DOHH2 (cell line): Measurements from ENCODE around the gene SLIT1.

Experiments
- H3F3A ChIP-seq: fragments of 200-600 bp; sonication (generic), shearing (Covaris generic); 2 replicates; pipeline ENCODE4 v1.6.0; 2016; ENCODE audit warnings: antibody characterized with exemption, mild to moderate bottlenecking; ENCODE audit not compliant: control insufficient read depth, insufficient read depth
- H3K27ac ChIP-seq: fragments of 200-600 bp; sonication (generic); 2 replicates; pipeline ENCODE4 v1.5.1; 2014; ENCODE audit warnings: low read depth, mild to moderate bottlenecking, low read length, moderate library complexity
- H3K27me3 ChIP-seq: fragments of 200-600 bp; sonication (generic); 2 replicates; pipeline ENCODE4 v1.6.1; 2014; ENCODE audit warnings: mild to moderate bottlenecking, low read length, mixed read lengths; ENCODE audit not compliant: control insufficient read depth
- H3K36me3 ChIP-seq: fragments of 200-600 bp; sonication (generic); 2 replicates; pipeline ENCODE4 v1.6.1; 2014; ENCODE audit warnings: mild to moderate bottlenecking, low read length, moderate library complexity, mixed read lengths; ENCODE audit not compliant: control insufficient read depth
- H3K4me1 ChIP-seq: fragments of 200-600 bp; sonication (generic); 2 replicates; pipeline ENCODE4 v1.6.1; 2014; ENCODE audit warnings: mild to moderate bottlenecking, low read length, mixed read lengths; ENCODE audit not compliant: control insufficient read depth
- H3K4me2 ChIP-seq: fragments of 200-600 bp; sonication (generic); 2 replicates; pipeline ENCODE4 v1.6.0; 2014; ENCODE audit warnings: mild to moderate bottlenecking, low read length, moderate library complexity
- H3K4me3 ChIP-seq: fragments of 200-600 bp; sonication (generic); 2 replicates; pipeline ENCODE4 v1.5.1; 2014; ENCODE audit warnings: mild to moderate bottlenecking, low read length, mixed read lengths
- H3K79me2 ChIP-seq: fragments of 200-600 bp; sonication (generic); 2 replicates; pipeline ENCODE4 v1.6.1; 2014; ENCODE audit warnings: mild to moderate bottlenecking, low read length, mixed read lengths; ENCODE audit not compliant: control insufficient read depth
- H3K9me2 ChIP-seq: fragments of 200-600 bp; sonication (generic); replicated peaks from 2 replicates; pipeline ENCODE4 v1.6.1; 2014; ENCODE audit warnings: mild to moderate bottlenecking, low read length, mixed read lengths; ENCODE audit not compliant: control insufficient read depth
- H3K9me3 ChIP-seq: fragments of 200-600 bp; sonication (generic); 2 replicates; pipeline ENCODE4 v1.6.1; 2014; ENCODE audit warnings: antibody characterized with exemption, low read length, mixed read lengths; ENCODE audit not compliant: control insufficient read depth, insufficient read depth
- H4K20me1 ChIP-seq: fragments of 200-600 bp; sonication (generic); 2 replicates; pipeline ENCODE4 v1.6.0; 2014; ENCODE audit warnings: low read depth, mild to moderate bottlenecking, antibody characterized with exemption, low read length, moderate library complexity; ENCODE audit not compliant: control insufficient read depth, insufficient read depth
- EZH2phosphoT487 ChIP-seq: fragments of 200-600 bp; sonication (generic); IDR thresholded peaks from 2 replicates; pipeline ENCODE4 v1.6.1; 2017; ENCODE audit warnings: borderline replicate concordance, mild to moderate bottlenecking, antibody characterized with exemption, low read length, moderate library complexity, mixed read lengths
- TF ChIP-seq, protein P1 (sequence below): fragments of 200-600 bp; sonication (generic); IDR thresholded peaks from one replicate; pipeline ENCODE4 v1.5.1; 2014; ENCODE audit warnings: antibody characterized with exemption, mild to moderate bottlenecking, low read depth, low read length; ENCODE audit not compliant: poor library complexity, severe bottlenecking

Gene SLIT1

GRCh38 chr10:97116462-97117162 lies 69.1 kb downstream of the SLIT1 start:
- H3K79me2 ChIP-seq = no peaks in the 10 kb centered on the region
- H3K4me3 ChIP-seq = no peak overlapping the region
- no peaks in the 10 kb centered on the region for H3K4me1 ChIP-seq
- no peak overlapping the region for H3K27ac ChIP-seq
- no peak overlapping the region for H3K4me2 ChIP-seq
- H3K9me3 ChIP-seq = no peaks in the 10 kb centered on the region
- no peaks in the 10 kb centered on the region for H3F3A ChIP-seq
- no peak for TF ChIP-seq EZH2phosphoT487
- TF ChIP-seq, protein P1, sequence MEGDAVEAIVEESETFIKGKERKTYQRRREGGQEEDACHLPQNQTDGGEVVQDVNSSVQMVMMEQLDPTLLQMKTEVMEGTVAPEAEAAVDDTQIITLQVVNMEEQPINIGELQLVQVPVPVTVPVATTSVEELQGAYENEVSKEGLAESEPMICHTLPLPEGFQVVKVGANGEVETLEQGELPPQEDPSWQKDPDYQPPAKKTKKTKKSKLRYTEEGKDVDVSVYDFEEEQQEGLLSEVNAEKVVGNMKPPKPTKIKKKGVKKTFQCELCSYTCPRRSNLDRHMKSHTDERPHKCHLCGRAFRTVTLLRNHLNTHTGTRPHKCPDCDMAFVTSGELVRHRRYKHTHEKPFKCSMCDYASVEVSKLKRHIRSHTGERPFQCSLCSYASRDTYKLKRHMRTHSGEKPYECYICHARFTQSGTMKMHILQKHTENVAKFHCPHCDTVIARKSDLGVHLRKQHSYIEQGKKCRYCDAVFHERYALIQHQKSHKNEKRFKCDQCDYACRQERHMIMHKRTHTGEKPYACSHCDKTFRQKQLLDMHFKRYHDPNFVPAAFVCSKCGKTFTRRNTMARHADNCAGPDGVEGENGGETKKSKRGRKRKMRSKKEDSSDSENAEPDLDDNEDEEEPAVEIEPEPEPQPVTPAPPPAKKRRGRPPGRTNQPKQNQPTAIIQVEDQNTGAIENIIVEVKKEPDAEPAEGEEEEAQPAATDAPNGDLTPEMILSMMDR = no peak
- no peaks in the 10 kb centered on the region for H3K36me3 ChIP-seq
- H3K27me3 ChIP-seq = peaks cover 26% of the 10 kb centered on the region
- H4K20me1 ChIP-seq = no peaks in the 10 kb centered on the region
- H3K9me2 ChIP-seq = no peaks in the 10 kb centered on the region

GRCh38 chr10:97115846-97116245 lies 69.9 kb downstream of the SLIT1 start:
- Histone ChIP-seq H3K4me3 (no peak overlapping the region), H3K79me2 (no peaks in the 10 kb centered on the region), H3K4me1 (no peaks in the 10 kb centered on the region), H4K20me1 (no peaks in the 10 kb centered on the region), H3K27me3 (peaks cover 26% of the 10 kb centered on the region), H3K4me2 (no peak overlapping the region), H3K9me2 (no peaks in the 10 kb centered on the region), H3K9me3 (no peaks in the 10 kb centered on the region), H3K27ac (no peak overlapping the region), H3F3A (no peaks in the 10 kb centered on the region), H3K36me3 (no peaks in the 10 kb centered on the region)
- TF ChIP-seq, protein P1 = no peak
- TF ChIP-seq EZH2phosphoT487 = no peak

DNA sequence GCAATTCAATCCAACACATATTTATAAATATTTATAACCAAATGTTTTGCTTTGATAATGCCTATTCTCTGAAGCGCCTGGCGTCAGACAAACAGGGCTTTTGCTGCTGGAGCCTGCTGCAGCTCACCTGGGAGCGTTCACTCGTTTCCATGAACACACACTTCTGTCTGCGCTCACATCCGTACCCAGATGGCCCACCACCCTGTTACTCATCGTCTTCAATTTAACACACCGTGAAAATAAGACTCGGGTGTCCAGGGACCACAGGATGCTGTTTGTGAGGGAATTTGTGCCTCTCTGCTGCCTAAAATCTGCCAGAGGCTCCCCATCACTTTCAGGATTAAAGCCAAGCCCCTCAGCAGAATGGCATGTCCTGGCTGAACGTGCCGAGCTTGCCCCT lies 74.1 kb downstream of the SLIT1 start:
- Histone ChIP-seq H3F3A (no peaks in the 10 kb centered on the region), H3K27me3 (peaks cover 22% of the 10 kb centered on the region), H3K36me3 (no peaks in the 10 kb centered on the region), H3K9me3 (no peaks in the 10 kb centered on the region), H3K27ac (no peak overlapping the region), H3K79me2 (no peaks in the 10 kb centered on the region), H3K4me3 (no peak overlapping the region), H3K4me2 (no peak overlapping the region), H3K4me1 (no peaks in the 10 kb centered on the region), H3K9me2 (no peaks in the 10 kb centered on the region), H4K20me1 (no peaks in the 10 kb centered on the region)
- TF ChIP-seq, protein P1 = no peak
- TF ChIP-seq EZH2phosphoT487 = no peak
